Panc1 (cell line): ENCODE results near the gene AP3S1. TPM values are rescaled to one million over a fixed set of nuclear protein-coding genes. Genes with fewer than 3 reads are reported as not detected.
A peak's percentile ranks its signal among the peaks of the same experiment; 100 is the strongest.

ENCODE experiments used
- ATAC-seq: fragments of 200-7000 bp; cut with Tn5 transposase; 2 replicates; pipeline ENCODE4 v1.9.1; 2020; ENCODE audit warnings: mild to moderate bottlenecking, moderate library complexity
- BruUV-seq: library from RNA; stranded (reverse); fragments of 400-500 nt; replicated peaks from 2 replicates; lab custom pipeline; 2021; lab: Mats Ljungman, UMichigan
- CTCF ChIA-PET: fragments of 300-600 bp; sonication (Branson Sonifier 250); formaldehyde crosslinking; loops from one replicate; lab custom pipeline; 2022; ENCODE audit warnings: antibody characterized with exemption; lab: Charles Lee
- POLR2A ChIA-PET: fragments of 300-600 bp; sonication (Branson Sonifier 250); formaldehyde crosslinking; loops from one replicate; lab custom pipeline; 2022; ENCODE audit warnings: antibody characterized with exemption; lab: Charles Lee
- DNase-seq: peaks from one replicate; pipeline ENCODE4 v3.0.0-alpha.2; 2010; ENCODE audit warnings: low read depth, low spot score
- H3K27ac ChIP-seq: 2 replicates; pipeline ENCODE4 v1.5.1; 2011; ENCODE audit warnings: mild to moderate bottlenecking, low read length, inconsistent platforms
- H3K27me3 ChIP-seq: fragments of 200-500 bp; sonication (Bioruptor generic); 2 replicates; pipeline ENCODE4 v1.6.0; 2014; ENCODE audit warnings: low read length, inconsistent platforms; ENCODE audit not compliant: control insufficient read depth, insufficient read depth
- H3K36me3 ChIP-seq: fragments of 200-500 bp; sonication (Bioruptor generic); 2 replicates; pipeline ENCODE4 v1.5.1; 2014; ENCODE audit warnings: inconsistent platforms, mild to moderate bottlenecking, low read length, moderate library complexity; ENCODE audit not compliant: control insufficient read depth, insufficient read depth
- H3K4me1 ChIP-seq: 2 replicates; pipeline ENCODE4 v1.5.1; 2011; ENCODE audit warnings: inconsistent platforms, mild to moderate bottlenecking, low read length, moderate library complexity; ENCODE audit not compliant: control insufficient read depth, insufficient read depth
- H3K4me3 ChIP-seq, 2 experiments: 2 replicates each; pipeline ENCODE4 v1.5.1; 2011 to 2012; ENCODE audit warnings: low read depth in 2 of 2, low read length in 2 of 2, mild to moderate bottlenecking in 2 of 2, inconsistent platforms in 1 of 2, moderate library complexity in 1 of 2
- H3K9me3 ChIP-seq: fragments of 200-500 bp; sonication (Bioruptor generic); 2 replicates; pipeline ENCODE4 v1.5.1; 2014; ENCODE audit warnings: low read depth, mild to moderate bottlenecking, inconsistent platforms, low read length, moderate library complexity; ENCODE audit not compliant: control insufficient read depth, insufficient read depth
- CTCF ChIP-seq: fragments of 450-650 bp; IDR thresholded peaks from 2 replicates; pipeline ENCODE4 v1.5.1; 2017; ENCODE audit warnings: mild to moderate bottlenecking
- POLR2AphosphoS5 ChIP-seq: IDR thresholded peaks from 2 replicates; pipeline ENCODE4 v1.6.1; 2012; ENCODE audit warnings: mild to moderate bottlenecking, low read depth, low read length, moderate library complexity
- REST ChIP-seq, 2 experiments: IDR thresholded peaks; 2 replicates each; pipeline ENCODE4 v1.6.1; 2011 to 2012; ENCODE audit warnings: low read depth in 2 of 2, control low read depth in 1 of 2, low read length in 1 of 2, mild to moderate bottlenecking in 1 of 2, moderate library complexity in 1 of 2; ENCODE audit not compliant: insufficient read depth in 1 of 2
- SIN3A ChIP-seq: IDR thresholded peaks from 2 replicates; pipeline ENCODE4 v1.6.1; 2012; ENCODE audit warnings: low read depth, mild to moderate bottlenecking, low read length, moderate library complexity, borderline replicate concordance; ENCODE audit not compliant: insufficient read depth
- TCF7L2 ChIP-seq: IDR thresholded peaks from 2 replicates; pipeline ENCODE4 v1.6.1; 2011; ENCODE audit warnings: mild to moderate bottlenecking, low read depth, low read length, inconsistent platforms
- in situ Hi-C: cut with HindIII; loops from 2 replicates; pipeline ENCODE4 v1.10.0; 2016; ENCODE audit warnings: low sequenced_read_pairs, low pct_unique_long_range_greater_than_20kb
- intact Hi-C: fragments of 100-400 bp; cut with micrococcal nuclease; formaldehyde crosslinking; loops from one replicate; pipeline ENCODE4 v1.10.0; 2022; ENCODE audit not compliant: unreplicated experiment
- total RNA-seq: library from RNA; stranded (reverse); gene quantifications from one replicate; pipeline ENCODE4 v1.2.1, GENCODE V29; 2021; ENCODE audit not compliant: unreplicated experiment

The AP3S1 gene
- total RNA-seq, 1 experiment from 2014 or later: 88.8 TPM

GRCh38 chr5:115940080-115940810 lies 98.5 kb downstream of the AP3S1 start:
- POLR2A ChIA-PET: no interaction called here
- CTCF ChIA-PET: no interaction called here
- Histone ChIP-seq H3K36me3 (no peaks in the 10 kb centered on the region), H3K4me3 (no peak overlapping the region), H3K27me3 (no peaks in the 10 kb centered on the region), H3K27ac (no peak overlapping the region), H3K4me1 (no peaks in the 10 kb centered on the region), H3K9me3 (no peaks in the 10 kb centered on the region)
- DNase-seq (no peak), ATAC-seq (no peak)
- TF ChIP-seq REST (IDR thresholded peaks at IDR 0.05; ENCODE audit: insufficient read depth in 1 of 2, low read depth in 2 of 2, low read length in 1 of 2) (no peak), TCF7L2 (no peak), SIN3A (no peak), POLR2AphosphoS5 (no peak), CTCF (no peak)
- no TSS peak for BruUV-seq
- in situ Hi-C loops: no loop called here
- intact Hi-C loops: no loop called here

- no peaks in the 10 kb centered on the region for H3K4me1 ChIP-seq
- H3K27me3 ChIP-seq: no peaks in the 10 kb centered on the region
- no TSS peak for BruUV-seq
- no peaks in the 10 kb centered on the region for H3K36me3 ChIP-seq
- H3K4me3 ChIP-seq: no peak overlapping the region
- DNase-seq (no peak), ATAC-seq (peak; percentile 75; the same call in 1 of the 2 replicates)
- H3K9me3 ChIP-seq: no peaks in the 10 kb centered on the region
- in situ Hi-C loops (no loop called here), intact Hi-C loops (no loop called here)
- ChIA-PET CTCF (no interaction called here), POLR2A (no interaction called here)
- no peak overlapping the region for H3K27ac ChIP-seq
- TF ChIP-seq SIN3A: no peak
- no peak for TF ChIP-seq CTCF
- TF ChIP-seq REST (IDR thresholded peaks at IDR 0.05; ENCODE audit: insufficient read depth in 1 of 2, low read depth in 2 of 2, low read length in 1 of 2): no peak
- TF ChIP-seq POLR2AphosphoS5: no peak
- TF ChIP-seq TCF7L2: no peak
These were observed 99.4 kb downstream of the AP3S1 start for GRCh38 chr5:115941051-115941675.
